A673 (cell line): ENCODE results near the gene ASIC2.

Source experiments
- EZH2 ChIP-seq: fragments of 200-600 bp; sonication (generic); IDR thresholded peaks from 2 replicates; pipeline ENCODE4 v1.6.1; 2017; ENCODE audit warnings: borderline replicate concordance, low read depth, mild to moderate bottlenecking, mixed read lengths, antibody characterized with exemption, low read length; ENCODE audit not compliant: poor library complexity, severe bottlenecking
- TF ChIP-seq, protein P1 (sequence below): fragments of 300-800, 200-600 bp; sonication (generic); conservative IDR thresholded peaks from 2 replicates; pipeline ENCODE4 v1.5.1; 2017; ENCODE audit warnings: low read depth, mild to moderate bottlenecking, antibody characterized with exemption, low read length, moderate library complexity, mixed read lengths

GRCh38 chr17:33245183-33245582, 47.9 kb downstream of the ASIC2 start:
- no peak for TF ChIP-seq EZH2
- TF ChIP-seq, protein P1, sequence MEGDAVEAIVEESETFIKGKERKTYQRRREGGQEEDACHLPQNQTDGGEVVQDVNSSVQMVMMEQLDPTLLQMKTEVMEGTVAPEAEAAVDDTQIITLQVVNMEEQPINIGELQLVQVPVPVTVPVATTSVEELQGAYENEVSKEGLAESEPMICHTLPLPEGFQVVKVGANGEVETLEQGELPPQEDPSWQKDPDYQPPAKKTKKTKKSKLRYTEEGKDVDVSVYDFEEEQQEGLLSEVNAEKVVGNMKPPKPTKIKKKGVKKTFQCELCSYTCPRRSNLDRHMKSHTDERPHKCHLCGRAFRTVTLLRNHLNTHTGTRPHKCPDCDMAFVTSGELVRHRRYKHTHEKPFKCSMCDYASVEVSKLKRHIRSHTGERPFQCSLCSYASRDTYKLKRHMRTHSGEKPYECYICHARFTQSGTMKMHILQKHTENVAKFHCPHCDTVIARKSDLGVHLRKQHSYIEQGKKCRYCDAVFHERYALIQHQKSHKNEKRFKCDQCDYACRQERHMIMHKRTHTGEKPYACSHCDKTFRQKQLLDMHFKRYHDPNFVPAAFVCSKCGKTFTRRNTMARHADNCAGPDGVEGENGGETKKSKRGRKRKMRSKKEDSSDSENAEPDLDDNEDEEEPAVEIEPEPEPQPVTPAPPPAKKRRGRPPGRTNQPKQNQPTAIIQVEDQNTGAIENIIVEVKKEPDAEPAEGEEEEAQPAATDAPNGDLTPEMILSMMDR: no peak
